Stimulated activated CD8-positive, alpha-beta memory T cell treated with anti-CD3 and anti-CD28 coated beads, Interleukin-12 subunit alpha, Interleukin-12 subunit beta, amount 100 ng/mL, for 4 hours (primary cell): ENCODE results near the gene HCN2.

Experiments used
- DNase-seq: peaks from one replicate; pipeline ENCODE4 v3.0.0-alpha.2; 2020; ENCODE audit warnings: low read depth

Gene HCN2

DNA sequence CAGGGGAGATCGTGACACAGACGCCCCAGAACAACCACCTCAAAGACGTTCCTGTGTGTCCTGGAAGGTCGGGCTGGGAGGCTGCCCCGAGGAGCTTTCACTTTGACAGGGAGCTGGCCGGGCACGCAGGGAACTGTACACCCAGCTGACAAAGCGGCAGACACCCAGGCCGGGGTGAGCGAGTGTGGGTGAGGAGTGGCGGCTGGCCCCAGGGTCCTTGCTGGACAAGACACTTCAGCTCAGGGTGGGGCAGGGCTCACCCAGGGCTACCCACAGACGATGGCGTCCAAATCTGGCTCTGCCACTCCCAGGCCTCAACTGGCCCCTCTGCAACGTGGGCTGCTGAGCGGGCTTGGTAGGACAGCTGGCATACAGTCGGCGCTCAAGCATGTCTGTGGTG is 52.0 kb downstream of the HCN2 start:
- no peak for DNase-seq

GRCh38 chr19:642767-643727 is 53.4 kb downstream of the HCN2 start:
- DNase-seq, result no peak

DNA sequence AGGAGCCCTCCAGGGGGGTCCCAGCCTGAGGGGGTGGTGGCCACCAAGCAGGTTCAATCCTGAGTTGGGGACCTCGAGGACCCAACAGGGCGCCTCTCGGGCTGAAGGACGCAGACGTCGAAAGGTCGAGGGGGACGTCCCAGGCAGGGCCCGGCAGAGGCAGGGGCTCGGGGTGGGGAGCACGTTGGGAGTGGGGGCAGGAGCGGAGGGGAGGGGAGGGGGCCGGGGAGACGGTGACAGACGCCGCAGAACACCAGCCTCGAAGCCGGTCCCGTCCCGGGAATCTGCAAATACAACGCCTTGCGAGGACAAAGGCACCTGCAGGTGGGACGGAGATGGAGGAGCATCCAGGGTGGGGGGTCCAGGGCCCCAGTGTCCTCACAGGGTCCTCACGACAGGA is 54.1 kb downstream of the HCN2 start:
- DNase-seq, result no peak

DNA sequence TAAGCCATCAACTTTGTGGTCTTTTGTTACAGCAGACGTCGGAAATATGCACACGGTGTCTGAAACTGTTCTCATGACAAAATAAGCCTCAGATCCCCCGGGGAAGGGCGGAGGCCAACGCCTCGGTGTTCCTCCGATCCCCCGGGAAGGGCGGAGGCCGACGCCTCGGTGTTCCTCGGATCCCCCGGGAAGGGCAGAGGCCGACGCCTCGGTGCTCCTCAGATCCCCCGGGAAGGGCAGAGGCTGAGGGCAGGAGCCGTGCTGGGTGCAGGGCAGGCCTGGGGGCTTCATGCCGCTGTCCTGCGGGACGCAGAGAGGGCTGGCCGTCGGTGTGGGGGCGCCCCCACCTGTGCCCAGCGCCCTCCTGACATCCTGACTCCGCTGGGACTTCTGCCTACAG is 54.7 kb downstream of the HCN2 start:
- DNase-seq, result no peak

DNA sequence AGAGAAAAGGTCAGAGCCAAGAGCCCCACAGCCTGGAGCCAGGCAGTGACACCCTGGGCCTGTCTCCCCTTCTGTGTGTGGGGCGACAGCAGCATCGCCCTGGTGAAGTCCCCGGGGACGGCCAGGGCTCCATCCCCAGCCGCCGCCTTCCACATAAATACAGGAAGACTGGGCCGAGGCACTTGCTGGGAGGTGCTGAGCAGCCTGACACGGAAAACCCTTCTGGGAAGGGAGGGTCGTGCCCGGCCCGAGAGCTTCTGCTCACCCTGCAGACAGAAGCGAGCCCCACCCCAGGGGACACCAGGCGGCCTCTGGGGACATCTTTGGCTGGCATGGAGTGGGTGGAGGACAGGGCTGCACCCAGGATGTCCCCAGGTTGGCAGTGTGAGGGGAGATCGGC is 55.1 kb downstream of the HCN2 start:
- DNase-seq, result no peak

DNA sequence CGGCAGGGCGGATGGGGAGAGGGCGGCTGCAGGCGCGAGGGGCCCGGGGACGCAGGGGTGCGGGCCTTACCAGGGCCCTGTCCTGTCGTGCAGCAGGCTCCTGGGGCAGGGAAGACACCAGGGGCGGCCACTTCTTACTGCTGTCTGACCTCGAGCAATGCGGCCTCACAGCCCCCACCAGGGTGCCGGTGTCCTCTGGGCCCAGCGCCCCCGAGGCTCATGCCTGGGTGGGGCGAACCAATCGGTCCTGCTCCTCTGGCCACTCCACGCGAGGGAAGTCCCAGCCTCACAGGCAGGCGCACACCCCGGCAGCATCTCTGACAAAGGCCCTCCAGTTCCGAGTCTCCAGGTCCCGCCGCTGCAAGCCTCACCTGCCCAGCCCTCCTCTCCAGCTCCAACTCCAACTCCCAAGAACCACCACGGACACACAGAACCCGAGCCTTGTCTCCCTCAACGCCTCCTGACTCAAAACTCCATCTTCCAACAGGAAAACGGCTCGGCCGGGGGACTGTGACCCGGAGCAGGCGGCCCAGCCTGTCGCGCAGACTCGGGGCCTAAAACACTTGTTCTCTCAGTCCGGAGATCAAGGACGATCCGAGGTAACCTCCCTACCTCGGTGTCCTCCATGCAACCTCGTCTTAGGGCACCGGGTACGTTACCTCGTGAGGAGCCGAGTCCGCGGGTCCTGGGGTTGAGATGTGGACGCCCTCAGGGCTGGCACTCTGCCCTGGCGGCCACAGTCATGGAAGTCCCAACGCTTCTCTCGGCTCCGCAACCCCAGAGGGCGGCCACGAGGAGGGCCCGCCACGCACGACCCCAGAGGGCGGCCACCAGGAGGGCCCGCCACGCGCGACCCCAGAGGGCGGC is 56.5 kb downstream of the HCN2 start:
- DNase-seq, result no peak

GRCh38 chr19:646779-647565 is 57.3 kb downstream of the HCN2 start:
- no peak for DNase-seq

DNA sequence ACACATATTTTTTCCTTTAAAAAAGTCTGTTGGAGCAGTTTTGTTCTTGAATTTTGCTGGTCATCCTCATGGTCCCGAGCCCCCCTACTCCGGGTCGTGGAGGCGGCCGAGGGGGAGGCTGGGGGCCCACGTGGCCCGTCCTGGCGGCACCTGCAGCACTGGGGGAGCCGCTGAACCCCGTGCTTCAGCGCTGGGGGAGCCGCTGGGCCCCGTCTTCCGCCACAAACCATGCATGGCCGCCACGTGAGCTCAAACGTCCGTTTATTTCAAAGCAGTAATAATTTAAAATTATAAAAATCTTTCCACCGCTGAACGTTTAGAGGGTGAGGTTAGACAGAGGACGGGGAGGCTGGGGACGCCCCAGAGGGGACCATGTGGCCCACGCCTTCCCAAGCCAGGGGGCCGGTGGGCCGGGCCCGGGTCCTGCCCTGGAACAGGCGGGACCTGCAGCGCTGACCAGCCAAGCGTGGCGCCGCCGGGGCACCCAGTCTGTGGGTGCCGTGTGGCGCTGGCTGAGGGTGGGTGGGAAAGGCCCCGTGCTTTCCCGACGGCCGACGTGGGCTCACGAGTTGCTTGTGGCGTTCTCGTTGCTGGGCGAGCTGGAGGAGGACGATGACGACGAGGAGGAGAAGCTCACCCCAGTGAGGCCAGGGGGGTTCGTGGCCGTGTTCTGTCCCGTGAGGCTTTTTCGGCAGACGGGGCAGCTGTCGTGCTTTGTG is 58.0 kb downstream of the HCN2 start:
- no peak for DNase-seq

DNA sequence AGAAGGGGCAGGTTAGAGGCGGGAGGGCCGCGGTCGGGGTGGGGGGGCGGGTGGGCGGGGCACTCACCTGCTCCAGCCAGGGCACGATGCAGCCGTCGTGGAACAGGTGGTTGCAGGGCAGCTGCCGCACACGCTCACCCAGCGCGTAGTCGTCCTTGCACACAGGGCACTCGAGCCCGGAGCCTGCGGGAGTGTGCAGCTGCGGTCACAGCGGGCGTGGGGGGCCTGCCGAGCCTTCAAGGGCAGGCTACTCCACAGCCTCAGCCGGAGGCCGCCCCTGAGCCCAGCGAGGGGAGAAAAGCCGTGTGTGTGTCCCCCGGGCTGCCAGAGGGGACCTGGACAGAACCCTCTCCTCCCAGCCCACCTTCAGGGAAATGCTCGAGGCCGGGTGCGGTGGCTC is 58.6 kb downstream of the HCN2 start:
- no peak for DNase-seq

GRCh38 chr19:648904-649801 is 59.5 kb downstream of the HCN2 start:
- no peak for DNase-seq

DNA sequence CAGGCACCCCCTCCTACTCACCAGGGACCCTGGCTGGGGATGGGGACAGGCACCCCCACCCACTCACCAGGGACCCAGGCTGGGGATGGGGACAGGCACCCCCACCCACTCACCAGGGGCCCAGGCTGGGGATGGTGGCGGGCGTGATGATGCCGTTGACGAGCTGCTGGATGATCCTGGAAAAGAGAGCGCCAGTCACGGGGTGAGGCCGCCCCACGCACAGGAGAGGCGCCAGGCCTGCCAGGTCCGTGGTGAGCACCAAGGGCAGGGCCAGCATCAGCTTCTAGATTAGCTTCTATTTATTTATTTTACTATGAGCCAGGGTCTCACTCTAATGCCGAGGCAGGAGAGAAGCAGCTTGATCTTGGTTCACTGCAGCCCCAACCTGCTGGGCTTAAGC is 60.4 kb downstream of the HCN2 start:
- no peak for DNase-seq

GRCh38 chr19:651114-651818 is 61.6 kb downstream of the HCN2 start:
- DNase-seq, result no peak

GRCh38 chr19:651991-652390 is 62.3 kb downstream of the HCN2 start:
- DNase-seq, result no peak

DNA sequence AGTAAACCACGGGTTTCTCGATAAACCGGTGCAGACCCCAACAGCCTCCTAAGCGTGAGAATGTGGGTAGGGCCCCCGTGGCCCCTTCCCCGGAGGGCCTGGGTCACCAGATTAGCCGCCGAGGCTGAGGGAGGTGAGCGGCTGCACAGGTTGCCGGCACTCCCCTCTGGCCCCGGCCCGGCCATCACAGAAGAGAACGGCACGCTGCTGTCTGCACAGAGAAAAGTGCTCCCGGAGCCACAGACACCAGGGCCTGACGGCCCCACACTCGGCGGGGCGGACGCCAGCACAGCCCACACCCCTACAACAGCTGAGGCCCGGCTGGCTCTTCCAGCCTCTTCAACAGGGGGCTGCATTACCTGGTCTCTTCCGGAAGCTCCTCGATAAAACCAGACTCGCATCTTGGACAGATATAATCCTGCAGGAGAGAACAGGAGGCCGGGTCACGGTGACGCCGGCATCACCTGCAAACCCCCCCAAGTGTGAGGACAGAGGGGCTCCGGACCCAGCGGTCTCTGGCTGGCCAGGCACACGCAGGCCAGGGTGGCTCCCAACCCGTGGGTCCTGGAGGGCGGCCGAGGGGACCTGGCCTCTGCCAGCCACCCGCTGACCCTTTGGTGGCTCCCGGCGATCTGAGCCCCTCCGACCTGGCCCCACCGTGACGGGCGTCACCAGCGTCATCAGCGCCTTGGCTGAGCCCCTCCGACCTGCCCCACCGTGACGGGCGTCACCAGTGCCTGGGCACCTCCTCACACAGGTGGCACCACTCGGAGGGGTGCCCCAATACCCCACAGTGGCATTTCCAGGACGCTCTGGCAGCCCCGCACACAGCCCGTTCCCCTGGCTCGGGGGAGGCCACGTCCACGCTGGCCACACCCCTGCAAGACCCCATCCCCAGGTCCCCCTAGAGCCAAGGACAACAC is 63.0 kb downstream of the HCN2 start:
- no peak for DNase-seq

GRCh38 chr19:653425-653824 is 63.7 kb downstream of the HCN2 start:
- DNase-seq, result no peak

GRCh38 chr19:655691-656090 is 66.0 kb downstream of the HCN2 start:
- DNase-seq, result no peak

DNA sequence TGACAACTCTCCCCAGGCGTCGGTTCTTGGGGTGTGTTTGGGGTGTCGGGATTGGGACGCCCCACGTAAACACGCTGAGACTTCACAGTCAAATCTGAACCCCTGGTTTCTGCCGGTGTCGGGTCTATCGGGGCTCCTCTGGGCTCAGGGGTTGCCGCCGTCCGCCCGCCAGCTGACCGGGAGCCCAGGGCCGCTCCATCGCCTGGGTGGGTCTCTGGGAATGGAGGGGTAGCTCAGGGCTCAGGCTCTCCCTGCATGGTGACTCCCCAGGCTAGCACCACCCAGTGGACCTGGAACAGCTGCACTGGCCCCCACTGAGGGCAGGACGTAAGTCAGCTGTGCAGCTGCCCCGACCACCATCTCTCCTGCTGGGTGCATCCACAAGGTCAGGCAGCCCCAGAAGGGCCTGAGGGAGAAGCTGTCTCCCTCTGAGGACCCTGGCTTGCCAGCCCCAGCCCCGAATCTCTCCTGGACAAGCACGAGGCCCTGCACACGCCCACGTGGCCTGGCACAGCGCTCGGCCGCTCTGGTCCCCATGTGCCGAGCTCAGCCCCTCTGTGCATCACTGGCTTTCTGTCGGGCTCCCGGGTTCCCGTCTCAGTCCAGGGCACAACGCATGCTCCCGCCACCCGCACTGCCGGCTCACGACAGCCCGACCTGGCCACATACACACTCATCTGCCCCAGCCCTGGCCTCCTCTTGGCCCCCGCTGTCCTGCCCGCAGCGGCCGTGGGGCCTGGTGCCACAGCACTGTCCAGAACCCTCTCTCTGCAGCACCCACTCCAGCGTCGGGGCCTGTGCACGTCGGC is 67.3 kb downstream of the HCN2 start:
- DNase-seq, result no peak

DNA sequence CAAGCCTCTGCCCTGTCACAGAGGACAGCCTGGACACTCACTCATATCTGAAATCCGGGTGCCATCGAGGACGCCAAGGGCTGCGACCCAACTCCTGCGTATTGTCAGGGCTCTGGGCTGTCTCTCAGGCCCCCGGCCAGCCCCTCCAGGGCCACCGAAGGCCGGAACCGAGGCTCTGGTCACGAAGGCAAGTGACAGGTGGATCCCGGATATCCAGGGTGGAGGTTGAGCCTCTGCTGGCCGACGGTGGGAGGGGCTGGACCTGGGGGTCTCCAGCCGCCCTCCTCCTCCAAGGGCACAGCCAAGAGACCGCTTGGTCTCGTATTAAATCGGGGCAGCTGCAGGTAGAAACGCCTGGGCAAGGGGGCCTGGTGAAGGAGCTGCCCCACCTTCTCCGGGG is 67.9 kb downstream of the HCN2 start:
- no peak for DNase-seq
